NCI-H345 (cell line): ENCODE measurements around the gene TDRD10.
"Not testable (repeated sequence)": the region's sequence is repeated elsewhere in the genome, so short reads cannot be mapped to it uniquely, and the experiment has no call there.

Source experiments
- DNase-seq: peaks from one replicate; lab custom pipeline; 2025; lab: John Stamatoyannopoulos, UW

Gene TDRD10

DNA sequence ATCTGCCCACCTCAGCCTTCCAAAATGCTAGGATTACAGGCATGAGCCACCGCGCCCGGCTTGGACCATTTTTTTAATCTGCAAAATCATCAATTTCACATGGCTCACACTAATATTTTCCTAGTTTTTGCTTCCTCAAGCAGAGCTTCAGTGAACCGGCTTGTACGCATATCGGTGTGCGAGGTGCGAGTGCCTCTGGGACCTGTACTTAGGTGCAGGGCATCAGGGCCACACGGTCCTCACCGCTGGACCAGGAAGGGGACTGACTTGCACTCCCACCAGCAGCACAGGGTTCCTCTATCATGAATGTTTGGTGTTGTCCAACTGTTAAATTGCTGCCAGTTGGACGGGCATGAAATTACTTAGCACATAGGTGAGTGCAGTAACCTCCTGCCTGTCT is 15.6 kb downstream of the TDRD10 start:
- no peak for DNase-seq

DNA sequence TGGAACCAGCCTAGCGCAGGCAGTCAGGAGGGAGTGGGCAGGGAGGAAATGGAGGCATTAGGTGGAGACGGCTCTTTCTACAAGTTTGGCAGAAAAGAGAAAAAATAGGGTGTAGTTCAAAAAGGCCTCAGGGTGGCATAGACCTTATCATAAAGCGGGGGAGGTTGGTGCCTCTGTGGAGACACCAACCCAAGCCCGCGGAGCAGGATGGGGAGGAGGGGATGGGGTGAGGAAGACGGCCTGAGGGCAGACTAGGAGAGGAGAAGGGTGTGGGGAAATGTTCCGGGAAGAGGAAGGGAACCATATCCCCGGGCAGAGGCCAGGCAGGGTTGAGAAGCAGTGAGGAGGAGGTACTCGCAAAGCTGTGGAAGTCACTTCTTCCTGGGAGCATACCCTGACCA is 17.6 kb downstream of the TDRD10 start:
- DNase-seq = no peak

DNA sequence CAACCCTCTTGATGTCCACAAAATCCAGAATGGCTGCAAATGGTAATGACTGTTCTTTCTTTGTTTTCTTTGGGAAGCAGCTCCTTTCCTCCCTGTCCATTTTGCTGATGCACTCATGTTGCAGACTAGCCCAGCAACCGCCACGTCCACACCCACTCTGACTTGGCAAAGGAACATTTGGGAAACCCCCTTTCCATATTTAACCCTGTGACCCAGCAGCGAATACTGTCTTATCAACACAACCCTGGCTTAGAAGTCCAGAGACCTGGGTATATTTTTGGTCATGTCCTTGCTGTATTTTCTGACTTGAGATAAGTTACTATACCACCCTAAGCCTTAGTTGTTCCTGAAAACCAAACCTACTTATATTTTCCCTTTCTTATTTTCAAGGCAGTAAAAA is 18.3 kb downstream of the TDRD10 start:
- no peak for DNase-seq

DNA sequence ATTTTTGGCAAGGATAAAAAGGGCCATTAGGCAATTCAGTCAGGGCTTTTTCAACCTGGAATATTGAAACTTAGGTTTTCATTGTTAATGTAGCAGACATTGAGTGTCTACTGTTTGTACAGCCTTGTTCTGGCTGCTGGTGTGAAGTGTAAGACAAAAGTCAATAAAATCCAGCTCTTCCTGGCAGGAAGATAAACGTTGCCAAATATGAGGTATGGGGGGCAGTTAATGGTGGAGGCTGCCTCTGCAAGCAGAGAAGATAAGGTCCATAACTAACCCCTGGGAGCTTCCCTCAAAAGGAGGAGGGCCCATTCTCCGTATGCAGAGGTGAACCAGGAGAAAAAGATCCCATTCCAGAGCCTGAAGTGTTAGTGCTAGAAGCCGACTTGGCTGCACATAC is 19.7 kb downstream of the TDRD10 start:
- peak; percentile 70 for DNase-seq

DNA sequence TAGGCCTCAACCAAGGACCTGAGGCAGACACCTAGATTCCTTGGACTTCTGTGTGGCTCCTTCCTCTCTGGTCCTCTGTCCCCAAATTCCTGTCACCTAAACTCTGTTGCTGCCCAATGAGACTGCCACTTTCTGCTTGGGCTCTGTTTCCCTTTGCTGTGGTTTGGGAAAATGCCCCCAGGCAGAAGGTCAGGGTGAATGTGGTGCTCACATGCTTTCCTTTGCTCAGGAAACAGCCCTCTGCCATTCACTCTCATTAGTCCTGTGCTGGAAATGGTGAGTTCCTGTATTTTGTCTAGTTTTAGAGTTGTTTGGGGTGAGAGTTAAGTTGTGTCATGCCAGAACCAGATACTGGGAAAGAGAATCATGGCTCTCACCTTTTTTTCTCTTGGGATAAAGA is 22.9 kb downstream of the TDRD10 start:
- DNase-seq = no peak

DNA sequence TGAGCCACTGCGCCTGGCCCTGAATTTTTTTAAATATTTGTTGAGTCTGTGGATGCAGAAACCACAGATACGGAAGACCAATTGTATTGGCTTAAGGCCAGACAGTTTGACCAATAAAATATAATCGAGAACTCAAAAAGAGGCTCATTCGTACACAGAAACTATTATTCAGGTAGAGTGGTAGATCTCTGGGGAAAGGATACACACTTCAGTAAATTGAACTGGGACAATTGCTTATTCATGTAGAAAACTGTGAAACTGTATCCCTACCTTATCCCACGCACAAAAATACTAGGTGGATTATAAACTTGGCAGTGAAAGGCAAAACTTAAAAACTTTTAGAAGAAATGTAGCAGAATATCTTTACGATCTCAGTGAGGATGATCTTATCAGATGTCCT is 25.2 kb downstream of the TDRD10 start:
- no peak for DNase-seq

DNA sequence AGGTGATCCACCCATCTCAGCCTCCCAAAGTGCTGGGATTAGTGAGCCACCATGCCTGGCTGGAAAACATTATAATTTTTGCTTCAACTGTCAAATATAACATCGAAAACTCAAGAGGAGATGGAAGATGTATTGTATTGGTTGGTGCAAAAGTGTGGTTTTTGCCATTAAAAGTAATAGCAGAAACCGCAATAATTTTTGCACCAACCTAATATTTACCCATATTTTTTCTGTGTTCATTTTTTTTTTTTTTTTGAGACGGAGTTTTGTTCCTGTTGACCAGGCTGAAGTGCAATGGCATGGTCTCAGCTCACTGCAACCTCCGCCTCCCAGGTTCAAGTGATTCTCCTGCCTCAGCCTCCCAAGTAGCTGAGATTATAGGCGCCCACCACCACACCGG is 27.3 kb downstream of the TDRD10 start:
- no peak for DNase-seq

DNA sequence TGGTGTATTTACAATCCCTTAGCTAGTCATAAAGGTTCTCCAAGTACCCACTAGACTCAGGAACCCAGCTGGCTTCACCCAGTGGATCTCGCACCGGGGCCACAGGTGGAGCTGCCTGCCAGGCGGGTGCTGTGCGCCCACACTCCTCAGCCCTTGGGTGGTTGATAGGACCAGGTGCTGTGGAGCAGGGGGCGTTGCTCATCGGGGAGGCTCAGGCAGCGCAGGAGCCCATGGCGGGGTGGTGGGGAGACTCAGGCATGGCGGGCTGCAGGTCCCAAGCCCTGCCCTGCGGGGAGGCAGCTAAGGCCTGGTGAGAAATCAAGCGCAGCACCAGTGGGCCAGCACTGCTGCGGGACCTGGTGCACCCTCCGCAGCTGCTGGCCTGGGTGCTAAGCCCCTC is 29.9 kb downstream of the TDRD10 start:
- not testable (repeated sequence) for DNase-seq

DNA sequence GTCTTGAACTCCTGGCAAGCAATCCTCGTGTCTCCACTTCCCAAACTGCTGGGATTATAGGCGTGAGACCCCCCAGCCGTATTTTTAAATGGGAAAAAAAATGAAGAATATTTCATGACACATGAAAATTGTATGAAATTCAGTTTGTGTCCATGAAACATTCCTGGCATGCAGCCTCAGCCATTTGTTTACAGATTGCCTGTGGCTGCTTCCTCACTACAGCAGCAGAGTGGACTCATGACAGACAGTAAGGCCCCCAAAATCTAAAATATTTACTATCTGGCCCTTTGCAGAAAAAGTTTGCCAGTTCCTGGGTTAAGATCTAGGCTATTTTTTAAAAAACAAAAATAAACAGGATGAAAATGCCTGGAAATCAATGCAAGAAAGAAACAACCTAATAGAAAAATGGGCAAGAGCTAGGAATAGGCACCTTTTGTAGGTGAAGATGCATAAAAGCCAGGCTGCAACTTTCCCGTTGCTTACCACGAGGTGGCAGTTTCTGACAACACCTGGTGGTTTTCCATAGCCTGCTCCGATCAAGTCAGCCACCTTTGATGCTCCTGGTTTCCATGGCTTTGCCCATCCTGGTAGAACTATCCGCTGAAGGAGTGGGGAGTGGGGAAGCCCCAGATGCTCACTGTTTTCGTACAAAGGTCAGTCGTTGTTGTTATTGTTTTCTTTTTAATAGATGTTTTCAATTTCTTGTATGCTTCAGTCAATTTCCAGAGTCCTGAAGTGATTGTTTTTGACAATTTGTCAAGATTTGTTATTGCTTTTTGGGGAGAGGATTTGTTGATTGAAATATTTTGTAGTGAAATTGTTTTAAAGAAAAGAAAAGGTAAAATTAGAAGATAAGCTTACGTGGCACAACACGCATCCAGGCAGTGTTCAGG is 32.2 kb downstream of the TDRD10 start:
- peak; percentile 81 for DNase-seq

DNA sequence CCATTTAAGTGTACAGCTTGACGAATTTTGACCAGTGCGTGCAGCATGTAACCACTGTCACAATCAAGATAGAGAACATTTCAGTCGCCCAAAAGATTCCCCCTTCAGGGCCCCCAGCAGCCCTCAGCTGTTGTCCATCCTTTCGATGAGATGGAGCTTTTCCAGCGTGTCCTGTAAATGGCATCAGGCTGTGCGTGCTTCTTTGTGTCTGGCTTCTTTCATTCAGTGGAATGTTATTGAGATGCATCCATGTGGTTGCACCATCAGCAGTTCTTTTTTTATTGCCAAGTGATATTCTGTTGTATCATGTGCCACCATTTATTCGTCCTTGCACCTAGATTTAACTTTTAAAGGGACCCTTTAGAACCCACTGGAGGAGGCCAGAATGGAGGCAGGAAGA is 34.6 kb downstream of the TDRD10 start:
- DNase-seq = no peak

DNA sequence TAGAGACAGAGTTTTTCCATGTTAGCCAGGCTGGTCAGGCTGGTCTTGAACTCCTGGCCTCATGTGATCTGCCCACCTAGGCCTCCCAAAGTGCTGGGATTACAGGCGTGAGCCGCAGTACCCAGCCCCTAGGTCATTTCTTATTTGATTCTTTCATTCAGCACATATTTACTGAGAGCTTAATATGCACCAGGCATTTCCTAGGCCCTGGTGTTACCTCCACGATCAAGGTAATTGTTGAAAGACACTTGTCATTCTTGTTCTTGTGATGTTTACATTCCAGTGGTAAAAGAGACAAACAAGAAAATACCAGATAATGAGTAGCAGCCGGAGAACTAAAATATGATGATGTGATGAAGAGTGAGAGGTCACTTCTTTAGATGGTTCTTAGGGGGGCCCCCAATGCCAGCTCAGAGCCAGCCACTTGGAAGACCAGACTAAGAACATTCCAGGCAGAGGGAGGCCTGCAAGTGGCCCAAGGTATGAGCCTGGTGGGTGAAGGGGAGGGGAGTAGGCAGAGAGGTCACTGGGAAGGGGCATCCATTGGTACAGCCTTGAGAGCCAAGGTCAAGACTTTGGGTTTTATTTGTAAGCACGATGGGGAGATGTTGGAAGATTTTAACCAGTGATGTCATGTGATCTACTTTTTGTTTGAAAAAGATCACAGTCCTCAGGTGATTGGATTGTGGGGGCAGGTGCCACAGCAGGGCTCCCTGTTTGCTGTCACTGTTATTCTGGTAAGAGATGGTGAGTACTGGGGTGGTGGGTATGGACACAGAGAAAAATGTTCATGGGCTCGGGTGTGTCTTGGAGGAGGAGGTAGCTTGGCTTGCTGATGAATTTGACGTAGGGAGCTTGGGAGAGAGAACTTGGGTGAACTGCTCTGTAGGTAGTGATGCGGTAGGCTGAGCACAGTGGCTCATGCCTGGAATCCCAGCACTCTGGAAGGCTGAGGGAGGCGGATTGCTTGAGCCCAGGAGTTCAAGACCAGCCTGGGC is 37.8 kb downstream of the TDRD10 start:
- no peak for DNase-seq

DNA sequence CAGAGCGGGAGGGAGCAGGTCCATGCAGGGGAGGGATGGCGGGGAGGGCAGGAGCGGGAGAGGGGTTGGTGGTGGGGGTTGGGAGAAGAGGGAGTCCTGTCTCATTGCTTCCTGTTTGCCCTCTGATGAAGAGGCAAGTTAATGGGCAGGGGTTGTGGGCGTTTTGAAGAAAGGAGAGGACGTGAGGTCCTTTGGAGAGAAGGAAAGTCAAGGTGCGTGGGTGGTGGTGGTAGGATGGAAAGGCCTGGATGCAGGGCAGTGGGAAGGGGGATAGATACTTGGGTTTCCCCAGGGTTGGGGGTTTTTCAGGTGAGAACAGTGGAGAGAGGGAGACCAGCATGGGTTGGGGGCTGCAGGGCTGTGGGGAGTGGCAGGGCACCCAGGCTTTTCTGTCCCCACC is 39.2 kb downstream of the TDRD10 start:
- DNase-seq = no peak

DNA sequence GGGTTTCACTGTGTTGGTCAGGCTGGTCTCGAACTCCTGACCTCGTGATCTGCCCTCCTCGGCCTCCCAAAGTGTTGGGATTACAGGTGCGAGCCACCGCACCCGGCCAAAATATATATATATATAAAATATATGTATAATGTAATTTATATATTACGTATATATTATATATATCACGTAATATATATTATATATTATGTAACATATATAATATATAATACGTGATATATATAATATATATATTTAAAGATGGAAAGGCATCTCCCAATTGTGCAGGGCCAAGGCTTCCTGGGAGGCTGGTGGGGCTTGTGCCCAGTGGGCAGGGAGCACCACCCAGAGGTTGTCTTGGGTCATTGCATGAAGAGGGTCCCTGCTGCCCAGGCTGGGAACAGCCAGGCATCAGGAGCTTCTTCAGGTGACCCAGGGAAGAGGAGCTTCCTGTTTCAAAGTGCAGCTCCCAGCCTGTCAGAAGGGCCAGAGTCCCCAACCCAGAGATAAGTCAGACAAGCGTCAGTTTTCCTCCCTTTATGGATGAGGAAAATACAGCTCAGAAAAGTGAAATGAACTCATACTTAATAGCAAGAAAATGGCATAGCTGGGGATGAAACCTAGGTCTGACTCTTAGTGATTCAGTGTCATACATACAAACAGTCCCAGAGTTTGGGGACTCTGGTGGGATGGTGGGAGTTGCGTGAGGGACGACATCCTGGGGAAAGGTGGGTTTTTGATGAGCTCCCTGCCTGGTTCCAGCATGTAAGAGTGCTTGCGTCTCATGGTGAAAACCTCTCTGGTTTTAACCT is 44.4 kb downstream of the TDRD10 start:
- DNase-seq = peak; percentile 72

DNA sequence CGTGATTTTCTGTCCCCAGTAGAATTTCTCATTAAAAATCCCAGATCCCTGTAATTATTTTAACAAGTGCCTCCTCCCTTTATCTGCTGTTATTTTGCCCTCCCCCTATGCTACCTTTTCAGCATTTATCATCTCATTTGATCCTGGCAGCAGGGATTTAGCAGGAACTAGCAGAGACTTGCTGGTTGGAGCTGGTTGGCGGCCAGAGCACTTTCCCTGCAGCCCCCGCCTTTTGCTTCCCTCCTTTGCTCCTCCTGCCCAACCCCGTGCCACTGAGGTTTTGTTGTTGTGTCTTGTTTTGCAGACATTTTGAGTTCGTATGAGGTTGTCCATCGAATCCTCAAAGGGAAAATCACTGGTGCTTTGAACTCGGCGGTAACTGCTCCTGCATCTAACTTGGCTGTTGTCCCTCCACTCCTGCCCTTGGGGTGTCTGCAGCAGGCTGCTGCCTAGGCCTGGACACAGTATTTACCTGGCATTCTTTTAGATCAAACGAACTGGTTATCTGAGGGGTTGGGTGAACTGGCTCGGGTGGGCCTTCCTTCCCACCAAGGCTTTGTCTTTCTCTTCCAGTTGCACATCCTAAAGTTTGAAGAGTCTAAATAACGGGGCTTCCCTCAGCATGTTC is 45.2 kb downstream of the TDRD10 start:
- no peak for DNase-seq

DNA sequence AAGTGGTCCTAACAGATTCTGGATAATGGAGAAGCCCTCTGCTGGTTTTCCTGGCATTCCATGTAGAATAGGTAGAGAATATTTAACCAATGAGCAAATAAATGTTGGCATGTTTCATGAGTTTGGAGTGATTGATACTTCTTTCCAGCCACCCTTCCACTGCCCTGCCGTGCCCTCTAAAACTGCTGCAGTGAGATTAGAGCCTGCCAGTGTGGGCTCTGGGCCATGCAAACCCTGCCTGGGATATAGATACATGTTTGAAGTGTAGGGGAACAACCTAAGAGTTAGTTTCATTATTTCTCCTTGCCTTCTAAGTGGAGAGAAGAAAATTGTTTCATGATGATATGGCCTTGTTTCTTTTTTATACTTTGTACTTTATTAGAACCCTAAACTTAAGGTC is 46.0 kb downstream of the TDRD10 start:
- no peak for DNase-seq

DNA sequence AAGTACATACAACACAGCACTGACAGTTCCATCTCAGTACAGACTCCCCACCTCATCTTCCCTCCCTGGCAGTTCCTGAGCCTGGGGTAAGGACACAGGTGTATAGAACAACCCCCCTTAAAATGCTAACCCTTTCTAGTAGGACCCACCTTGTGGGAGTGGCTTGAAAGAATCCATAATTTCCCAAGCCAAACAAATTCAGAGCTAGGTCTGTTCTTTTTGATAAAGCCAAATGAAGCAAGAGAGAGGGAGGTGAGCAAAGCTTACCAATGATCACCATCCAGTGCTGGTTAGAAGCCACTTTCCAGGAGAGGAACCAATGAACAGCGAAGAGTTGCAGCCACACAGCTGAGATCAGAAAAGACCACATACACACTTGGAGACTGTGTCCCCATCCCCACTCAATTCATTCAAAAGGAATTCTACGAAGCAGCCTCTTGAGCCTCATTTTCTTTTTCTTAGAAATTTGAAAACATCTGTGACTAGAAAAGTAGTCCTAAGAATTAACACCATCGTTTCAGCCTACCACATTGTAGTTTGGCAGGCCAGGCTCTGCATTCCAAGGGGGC is 47.3 kb downstream of the TDRD10 start:
- DNase-seq = no peak

DNA sequence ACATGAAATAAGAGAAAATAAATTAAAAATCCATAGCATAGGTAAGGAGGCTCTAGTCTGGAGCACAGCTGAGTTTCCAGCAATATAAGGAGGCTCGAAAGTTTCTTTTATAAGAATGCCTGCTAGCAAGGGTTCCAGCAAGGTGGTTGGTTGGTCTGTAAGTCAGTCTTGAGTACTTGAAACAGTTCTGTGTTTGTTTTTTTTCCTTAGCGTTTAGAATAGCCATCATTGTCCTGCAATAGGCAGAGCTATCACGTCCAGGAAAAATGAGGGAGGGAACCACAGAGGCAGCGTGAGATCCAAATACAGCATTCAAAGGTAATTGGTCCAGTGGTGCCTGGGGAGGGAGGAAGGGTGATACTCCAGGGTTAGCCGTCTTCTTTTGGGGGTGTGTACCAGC is 48.1 kb downstream of the TDRD10 start:
- DNase-seq = no peak

DNA sequence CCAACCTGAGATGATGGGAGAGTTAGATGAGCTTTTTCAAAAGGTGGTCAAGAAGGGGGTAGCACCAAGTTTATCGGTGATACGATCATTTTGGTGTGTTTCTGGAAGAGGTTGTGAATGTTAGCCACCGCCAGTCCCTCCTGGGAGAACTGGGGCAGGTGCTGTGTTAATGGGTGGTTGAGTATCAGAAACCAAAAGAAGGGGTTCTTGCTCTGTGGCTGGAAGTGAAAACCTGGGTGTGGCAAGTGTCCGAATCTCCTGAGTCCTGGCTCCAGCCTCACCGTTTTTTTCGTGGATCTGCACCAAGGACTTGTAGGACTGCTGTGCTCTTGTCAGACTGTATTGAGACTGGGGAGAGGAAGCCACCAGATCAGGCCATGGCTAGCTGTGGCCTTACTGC is 48.6 kb downstream of the TDRD10 start:
- no peak for DNase-seq

DNA sequence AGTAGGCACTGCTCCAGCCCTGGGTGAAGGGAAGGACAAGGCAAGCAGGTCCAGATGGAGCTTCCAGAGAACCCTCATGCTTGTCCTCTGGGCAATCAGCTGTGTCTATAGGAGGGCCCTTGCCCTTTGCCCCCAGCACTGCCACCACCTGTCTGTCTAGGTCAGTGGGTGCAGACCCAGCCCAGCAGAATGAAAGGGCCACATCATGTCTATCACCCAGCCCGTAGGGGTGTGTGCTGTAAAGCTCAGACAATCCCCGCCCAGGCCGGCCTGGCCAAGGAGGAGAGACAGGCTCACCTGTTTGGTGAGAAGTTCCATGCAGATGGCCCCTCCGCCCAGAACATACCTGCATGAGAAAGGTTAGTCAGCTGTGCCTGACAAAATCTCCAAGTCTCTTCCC is 49.5 kb downstream of the TDRD10 start:
- DNase-seq = no peak

DNA sequence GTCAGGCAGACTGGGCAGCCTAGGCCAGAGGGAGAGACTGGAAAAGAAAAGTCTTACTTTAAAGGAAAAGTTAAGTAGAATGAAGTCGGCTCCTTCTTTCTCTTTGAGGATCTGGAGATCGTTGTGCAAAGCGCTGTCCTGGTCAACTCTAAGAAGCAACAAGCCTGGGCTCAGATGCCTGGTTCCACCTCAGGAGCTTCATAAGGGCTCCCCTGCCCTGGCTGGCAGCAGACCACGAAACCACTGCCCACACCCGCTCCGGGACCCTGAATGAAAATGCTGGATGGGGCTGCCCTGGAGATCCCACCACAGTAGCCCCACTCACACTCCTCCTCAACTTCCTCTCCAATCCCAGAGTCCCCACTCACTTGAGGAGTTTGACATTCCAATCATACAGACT is 50.0 kb downstream of the TDRD10 start:
- DNase-seq = no peak
